K562 (cell line): ENCODE measurements around the gene TUBB4B. TPM values are rescaled to one million over a fixed set of nuclear protein-coding genes. Genes with fewer than 3 reads are reported as not detected.

Experiments used
- BRCA1 ChIP-seq, 2 experiments: fragments of 450-650 bp in 1 of 2; sonication (generic) in 1 of 2; formaldehyde crosslinking in 1 of 2; IDR thresholded peaks; 2 replicates each; pipeline versions ENCODE4 v1.5.0 to v1.6.1; 2017 to 2020; ENCODE audit warnings: mild to moderate bottlenecking in 1 of 2, missing genetic modification reagents in 1 of 2
- GTF3C2 ChIP-seq: IDR thresholded peaks from 3 replicates; pipeline ENCODE4 v1.6.1; 2011; ENCODE audit warnings: borderline replicate concordance, mild to moderate bottlenecking, moderate library complexity; ENCODE audit not compliant: insufficient read length; ENCODE audit errors: extremely low read depth
- LARP7 ChIP-seq: fragments of 450-650 bp; IDR thresholded peaks from 2 replicates; pipeline ENCODE4 v1.6.1; 2016
- MCM7 ChIP-seq, 2 experiments: fragments of 450-650 bp; IDR thresholded peaks; 2 replicates each; pipeline ENCODE4 v1.6.1; 2016 to 2018
- MED1 ChIP-seq: sonication (generic); formaldehyde crosslinking; IDR thresholded peaks from 2 replicates; pipeline ENCODE4 v1.8.1; 2023; ENCODE audit warnings: missing genetic modification reagents, borderline replicate concordance
- PATZ1 ChIP-seq: fragments of 250-450 bp; sonication (Bioruptor Pico); IDR thresholded peaks from 2 replicates; pipeline ENCODE4 v1.5.0; 2020; ENCODE audit warnings: mild to moderate bottlenecking, borderline replicate concordance
- PHF8 ChIP-seq: fragments of 200-600 bp; sonication (generic); IDR thresholded peaks from 2 replicates; pipeline ENCODE4 v1.6.1; 2012; ENCODE audit warnings: mixed run types, mild to moderate bottlenecking, inconsistent platforms, low read length, moderate library complexity, borderline replicate concordance
- PTBP1 ChIP-seq: fragments of 200-400 bp; formaldehyde crosslinking; IDR thresholded peaks from 2 replicates; pipeline ENCODE4 v1.6.1; 2017; ENCODE audit warnings: low read depth, low read length
- RBFOX2 ChIP-seq: fragments of 200-400 bp; formaldehyde crosslinking; IDR thresholded peaks from 2 replicates; pipeline ENCODE4 v1.6.1; 2017; ENCODE audit warnings: low read depth, mild to moderate bottlenecking, low read length, moderate library complexity
- SRF ChIP-seq, 2 experiments: fragments of 250-450, 450-650 bp in 1 of 2; sonication (Bioruptor Pico) in 1 of 2; sonication (generic) in 1 of 2; formaldehyde crosslinking; IDR thresholded peaks; 2 replicates each; pipeline versions ENCODE4 v1.5.0 to v1.5.1; 2020 to 2022; ENCODE audit warnings: mild to moderate bottlenecking in 1 of 2, missing genetic modification reagents in 1 of 2
- SRSF3 ChIP-seq: fragments of 200-400 bp; formaldehyde crosslinking; IDR thresholded peaks from 2 replicates; pipeline ENCODE4 v1.6.1; 2016; ENCODE audit warnings: mild to moderate bottlenecking, low read length, moderate library complexity; ENCODE audit not compliant: insufficient read depth
- THRB ChIP-seq: fragments of 450-650 bp; formaldehyde crosslinking; conservative IDR thresholded peaks from 2 replicates; pipeline ENCODE4 v1.4.0; 2022; ENCODE audit warnings: mild to moderate bottlenecking, missing genetic modification characterization
- ZBTB11 ChIP-seq, 3 experiments: fragments of 200-800 bp in 1 of 3; fragments of 250-450 bp in 1 of 3; fragments of 450-650 bp in 1 of 3; sonication (Bioruptor Pico) in 1 of 3; sonication (Bioruptor generic) in 1 of 3; formaldehyde crosslinking in 1 of 3; IDR thresholded peaks; 2 replicates each; pipeline versions ENCODE4 v1.6.1 to v1.8.0; 2016 to 2022; ENCODE audit warnings: mild to moderate bottlenecking in 2 of 3, missing genetic modification characterization in 2 of 3, missing compliant biosample characterization in 1 of 3, moderate library complexity in 1 of 3
- ZNF41 ChIP-seq: fragments of 250-450 bp; sonication (Bioruptor Pico); conservative IDR thresholded peaks from 2 replicates; pipeline ENCODE4 v1.4.0; 2020; ENCODE audit warnings: mild to moderate bottlenecking
- ZNF696 ChIP-seq: fragments of 250-450 bp; sonication (Bioruptor Pico); conservative IDR thresholded peaks from 2 replicates; pipeline ENCODE4 v1.4.0; 2020; ENCODE audit warnings: mild to moderate bottlenecking, moderate library complexity
- polyA plus RNA-seq, 8 experiments: library from polyadenylated mRNA; depleted of rRNA in 4 of 8; stranded (reverse) in 5 of 8; unstranded in 3 of 8; fragments of >200 nt; fragmentation: Nextera tagmentation in 2 of 8; fragmentation: Illumina TruSeq in 1 of 8; extraction: Ambion mirVana in 2 of 8; extraction: Trizol in 1 of 8; gene quantifications; 2 replicates each; pipeline versions ENCODE4 v1.2.1 to v1.2.3, GENCODE V29; 2011 to 2014; ENCODE audit warnings: inconsistent platforms in 1 of 8, missing spikeins in 1 of 8
- total RNA-seq, 7 experiments: library from RNA; depleted of rRNA in 6 of 7; stranded (reverse); fragments of >200 nt in 6 of 7; fragmentation: Illumina TruSeq in 2 of 7; extraction: Trizol in 2 of 7; gene quantifications; 2 replicates each; pipeline versions ENCODE4 v1.2.1 to v1.2.3, GENCODE V29; 2011 to 2021; ENCODE audit warnings: low replicate concordance in 1 of 7

The TUBB4B gene
- total and polyA plus RNA-seq, 9 of the 15 experiments (the other 6 are each of a cell fraction or from before 2014, with no cell fraction given) = 24.1 to 443 (median 268) TPM

- TF ChIP-seq GTF3C2 (no peak), THRB (CRISPR knock-in tag) (no peak), PTBP1 (0 out of 2 replicates have a peak, but pooled peaks have one; percentile 34), PATZ1 (CRISPR knock-in tag) (no peak), ZNF696 (CRISPR knock-in tag) (no peak), ZNF41 (no peak), SRSF3 (no peak), LARP7 (0 out of 2 replicates have a peak, but pooled peaks have one; percentile 25), SRF (CRISPR knock-in tag; IDR thresholded peaks at IDR 0.05) (peak in 1 of 2 experiments; percentile 69; a peak in 2 of 4 replicates), PHF8 (peak; percentile 58; the same call in 1 of the 2 replicates), ZBTB11 (CRISPR knock-in tag; IDR thresholded peaks at IDR 0.05) (peak in 2 of 3 experiments; percentile 79 to 96; a peak in 4 of 6 replicates), BRCA1 (IDR thresholded peaks at IDR 0.05) (no peak), BRCA1 (CRISPR knock-in tag; IDR thresholded peaks at IDR 0.05) (no peak), MCM7 (IDR thresholded peaks at IDR 0.05) (no peak), RBFOX2 (peak; percentile 91), MED1 (CRISPR knock-in tag) (no peak)
These were observed 36.4 kb downstream of the TUBB4B start, which contains the start of gene TOR4A (continued) for GRCh38 chr9:137277329-137278041.
